GM23338 (cell line): ENCODE measurements around the gene CARNS1. TPM values are rescaled to one million over a fixed set of nuclear protein-coding genes. Genes with fewer than 3 reads are reported as not detected.
A peak's percentile ranks its signal among the peaks of the same experiment; 100 is the strongest.

Experiments used
- ATAC-seq: fragments of 200-7000 bp; cut with Tn5 transposase; 3 replicates; pipeline ENCODE4 v1.9.1; 2020
- DNase-seq: peaks from one replicate; pipeline ENCODE4 v3.0.0-alpha.2; 2015; ENCODE audit warnings: low spot score
- H2AFZ ChIP-seq: fragments of 200-600 bp; sonication (generic); 2 replicates; pipeline ENCODE4 v1.8.0; 2016; ENCODE audit warnings: antibody characterized with exemption, mild to moderate bottlenecking, moderate library complexity
- H3F3A ChIP-seq: fragments of 200-600 bp; sonication (generic); replicated peaks from 2 replicates; pipeline ENCODE4 v1.8.0; 2017; ENCODE audit warnings: antibody characterized with exemption, mixed run types, low read depth
- H3K27ac ChIP-seq: fragments of 200-600 bp; sonication (generic); 2 replicates; pipeline ENCODE4 v1.6.1; 2016; ENCODE audit warnings: low read depth
- H3K27me3 ChIP-seq: fragments of 200-600 bp; sonication (generic); 2 replicates; pipeline ENCODE4 v1.8.0; 2016; ENCODE audit warnings: mild to moderate bottlenecking, mixed run types, moderate library complexity; ENCODE audit not compliant: insufficient read depth
- H3K36me3 ChIP-seq: fragments of 200-600 bp; sonication (generic); 2 replicates; pipeline ENCODE4 v1.8.0; 2016; ENCODE audit warnings: mild to moderate bottlenecking; ENCODE audit not compliant: insufficient read depth
- H3K4me1 ChIP-seq: fragments of 200-600 bp; sonication (generic); 2 replicates; pipeline ENCODE4 v1.8.0; 2016; ENCODE audit warnings: mild to moderate bottlenecking, moderate library complexity; ENCODE audit not compliant: insufficient read depth
- H3K4me2 ChIP-seq: fragments of 200-600 bp; sonication (generic); 2 replicates; pipeline ENCODE4 v1.7.1; 2017; ENCODE audit warnings: mixed run types
- H3K4me3 ChIP-seq: fragments of 200-600 bp; sonication (generic); 2 replicates; pipeline ENCODE4 v1.6.1; 2016; ENCODE audit warnings: mixed run types
- H3K79me2 ChIP-seq: fragments of 200-600 bp; sonication (generic); replicated peaks from 2 replicates; pipeline ENCODE4 v1.8.0; 2017; ENCODE audit warnings: mild to moderate bottlenecking; ENCODE audit not compliant: insufficient read depth
- H3K9me2 ChIP-seq: fragments of 200-600 bp; sonication (generic); 2 replicates; pipeline ENCODE4 v1.8.0; 2017; ENCODE audit not compliant: insufficient read depth
- H4K20me1 ChIP-seq: fragments of 200-600 bp; sonication (generic); replicated peaks from 2 replicates; pipeline ENCODE4 v1.8.0; 2017; ENCODE audit warnings: mild to moderate bottlenecking; ENCODE audit not compliant: insufficient read depth
- H3K27ac Mint-ChIP-seq: 2 replicates; pipeline ENCODE4 v1.8.0; 2020; ENCODE audit warnings: inconsistent platforms, mild to moderate bottlenecking, moderate library complexity, mixed read lengths
- H3K27me3 Mint-ChIP-seq: 3 replicates; pipeline ENCODE4 v1.8.0; 2022; ENCODE audit warnings: low read depth, mild to moderate bottlenecking, moderate library complexity, mixed read lengths, inconsistent platforms; ENCODE audit not compliant: insufficient read depth, poor library complexity
- H3K36me3 Mint-ChIP-seq: 3 replicates; pipeline ENCODE4 v1.8.0; 2021; ENCODE audit warnings: low read depth, mild to moderate bottlenecking, inconsistent platforms, moderate library complexity, mixed read lengths
- H3K4me1 Mint-ChIP-seq: 3 replicates; pipeline ENCODE4 v1.8.0; 2020; ENCODE audit warnings: mild to moderate bottlenecking, inconsistent platforms, mixed read lengths
- H3K4me3 Mint-ChIP-seq: 3 replicates; pipeline ENCODE4 v1.8.0; 2021; ENCODE audit warnings: moderate library complexity, mild to moderate bottlenecking, inconsistent platforms, mixed read lengths
- H3K9me3 Mint-ChIP-seq: 3 replicates; pipeline ENCODE4 v1.8.0; 2020; ENCODE audit warnings: moderate library complexity, mild to moderate bottlenecking, inconsistent platforms, mixed read lengths
- CREB1 ChIP-seq: fragments of 250-450 bp; sonication (Bioruptor Pico); IDR thresholded peaks from 2 replicates; pipeline ENCODE4 v1.5.0; 2020; ENCODE audit warnings: low read depth, mild to moderate bottlenecking, moderate library complexity
- CTCF ChIP-seq, 2 experiments: fragments of 200-600 bp in 1 of 2; sonication (generic) in 1 of 2; conservative IDR thresholded peaks; 2 replicates each; pipeline versions ENCODE4 v1.5.1 to v1.6.1; 2016 to 2017; ENCODE audit warnings: antibody characterized with exemption in 2 of 2, low read depth in 2 of 2, mild to moderate bottlenecking in 2 of 2, moderate library complexity in 1 of 2
- POLR2AphosphoS5 ChIP-seq: IDR thresholded peaks from 2 replicates; pipeline ENCODE4 v1.6.1; 2016; ENCODE audit warnings: antibody characterized with exemption, low read depth
- STAT1 ChIP-seq: IDR thresholded peaks from one replicate; pipeline ENCODE4 v1.6.1; 2016; ENCODE audit warnings: antibody characterized with exemption; ENCODE audit not compliant: unreplicated experiment
- ZNF331 ChIP-seq: fragments of 250-450 bp; sonication (Bioruptor Pico); IDR thresholded peaks from 2 replicates; pipeline ENCODE4 v1.5.0; 2020; ENCODE audit warnings: low read depth, mild to moderate bottlenecking, moderate library complexity
- polyA plus RNA-seq: library from polyadenylated mRNA; unstranded; fragments of >200 nt; fragmentation: Nextera tagmentation; extraction: Ambion mirVana; gene quantifications from 2 replicates; pipeline ENCODE4 v1.2.1, GENCODE V29; 2016
- total RNA-seq: library from RNA; depleted of rRNA; stranded (reverse); fragments of >200 nt; shearing (Covaris generic); gene quantifications from 2 replicates; pipeline ENCODE4 v1.2.3, GENCODE V29; 2014
- TF ChIP-seq, protein P1 (sequence below): fragments of 250-450 bp; sonication (Bioruptor Pico); IDR thresholded peaks from 2 replicates; pipeline ENCODE4 v1.5.0; 2020; ENCODE audit warnings: mild to moderate bottlenecking, moderate library complexity

Gene CARNS1
- total and polyA plus RNA-seq, 2 experiments from 2014 or later = 0.52 to 0.76 TPM

GRCh38 chr11:67468456-67468758, 52.9 kb downstream of the CARNS1 start (continued):
- TF ChIP-seq, protein P1, sequence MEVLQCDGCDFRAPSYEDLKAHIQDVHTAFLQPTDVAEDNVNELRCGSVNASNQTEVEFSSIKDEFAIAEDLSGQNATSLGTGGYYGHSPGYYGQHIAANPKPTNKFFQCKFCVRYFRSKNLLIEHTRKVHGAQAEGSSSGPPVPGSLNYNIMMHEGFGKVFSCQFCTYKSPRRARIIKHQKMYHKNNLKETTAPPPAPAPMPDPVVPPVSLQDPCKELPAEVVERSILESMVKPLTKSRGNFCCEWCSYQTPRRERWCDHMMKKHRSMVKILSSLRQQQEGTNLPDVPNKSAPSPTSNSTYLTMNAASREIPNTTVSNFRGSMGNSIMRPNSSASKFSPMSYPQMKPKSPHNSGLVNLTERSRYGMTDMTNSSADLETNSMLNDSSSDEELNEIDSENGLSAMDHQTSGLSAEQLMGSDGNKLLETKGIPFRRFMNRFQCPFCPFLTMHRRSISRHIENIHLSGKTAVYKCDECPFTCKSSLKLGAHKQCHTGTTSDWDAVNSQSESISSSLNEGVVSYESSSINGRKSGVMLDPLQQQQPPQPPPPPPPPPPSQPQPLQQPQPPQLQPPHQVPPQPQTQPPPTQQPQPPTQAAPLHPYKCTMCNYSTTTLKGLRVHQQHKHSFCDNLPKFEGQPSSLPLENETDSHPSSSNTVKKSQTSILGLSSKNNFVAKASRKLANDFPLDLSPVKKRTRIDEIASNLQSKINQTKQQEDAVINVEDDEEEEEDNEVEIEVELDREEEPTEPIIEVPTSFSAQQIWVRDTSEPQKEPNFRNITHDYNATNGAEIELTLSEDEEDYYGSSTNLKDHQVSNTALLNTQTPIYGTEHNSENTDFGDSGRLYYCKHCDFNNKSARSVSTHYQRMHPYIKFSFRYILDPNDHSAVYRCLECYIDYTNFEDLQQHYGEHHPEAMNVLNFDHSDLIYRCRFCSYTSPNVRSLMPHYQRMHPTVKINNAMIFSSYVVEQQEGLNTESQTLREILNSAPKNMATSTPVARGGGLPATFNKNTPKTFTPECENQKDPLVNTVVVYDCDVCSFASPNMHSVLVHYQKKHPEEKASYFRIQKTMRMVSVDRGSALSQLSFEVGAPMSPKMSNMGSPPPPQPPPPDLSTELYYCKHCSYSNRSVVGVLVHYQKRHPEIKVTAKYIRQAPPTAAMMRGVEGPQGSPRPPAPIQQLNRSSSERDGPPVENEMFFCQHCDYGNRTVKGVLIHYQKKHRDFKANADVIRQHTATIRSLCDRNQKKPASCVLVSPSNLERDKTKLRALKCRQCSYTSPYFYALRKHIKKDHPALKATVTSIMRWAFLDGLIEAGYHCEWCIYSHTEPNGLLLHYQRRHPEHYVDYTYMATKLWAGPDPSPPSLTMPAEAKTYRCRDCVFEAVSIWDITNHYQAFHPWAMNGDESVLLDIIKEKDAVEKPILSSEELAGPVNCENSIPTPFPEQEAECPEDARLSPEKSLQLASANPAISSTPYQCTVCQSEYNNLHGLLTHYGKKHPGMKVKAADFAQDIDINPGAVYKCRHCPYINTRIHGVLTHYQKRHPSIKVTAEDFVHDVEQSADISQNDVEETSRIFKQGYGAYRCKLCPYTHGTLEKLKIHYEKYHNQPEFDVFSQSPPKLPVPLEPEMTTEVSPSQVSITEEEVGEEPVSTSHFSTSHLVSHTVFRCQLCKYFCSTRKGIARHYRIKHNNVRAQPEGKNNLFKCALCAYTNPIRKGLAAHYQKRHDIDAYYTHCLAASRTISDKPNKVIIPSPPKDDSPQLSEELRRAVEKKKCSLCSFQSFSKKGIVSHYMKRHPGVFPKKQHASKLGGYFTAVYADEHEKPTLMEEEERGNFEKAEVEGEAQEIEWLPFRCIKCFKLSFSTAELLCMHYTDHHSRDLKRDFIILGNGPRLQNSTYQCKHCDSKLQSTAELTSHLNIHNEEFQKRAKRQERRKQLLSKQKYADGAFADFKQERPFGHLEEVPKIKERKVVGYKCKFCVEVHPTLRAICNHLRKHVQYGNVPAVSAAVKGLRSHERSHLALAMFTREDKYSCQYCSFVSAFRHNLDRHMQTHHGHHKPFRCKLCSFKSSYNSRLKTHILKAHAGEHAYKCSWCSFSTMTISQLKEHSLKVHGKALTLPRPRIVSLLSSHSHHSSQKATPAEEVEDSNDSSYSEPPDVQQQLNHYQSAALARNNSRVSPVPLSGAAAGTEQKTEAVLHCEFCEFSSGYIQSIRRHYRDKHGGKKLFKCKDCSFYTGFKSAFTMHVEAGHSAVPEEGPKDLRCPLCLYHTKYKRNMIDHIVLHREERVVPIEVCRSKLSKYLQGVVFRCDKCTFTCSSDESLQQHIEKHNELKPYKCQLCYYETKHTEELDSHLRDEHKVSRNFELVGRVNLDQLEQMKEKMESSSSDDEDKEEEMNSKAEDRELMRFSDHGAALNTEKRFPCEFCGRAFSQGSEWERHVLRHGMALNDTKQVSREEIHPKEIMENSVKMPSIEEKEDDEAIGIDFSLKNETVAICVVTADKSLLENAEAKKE = no peak
- TF ChIP-seq ZNF331 (CRISPR knock-in tag) = no peak
- TF ChIP-seq POLR2AphosphoS5 = no peak
- no peak for TF ChIP-seq STAT1

DNA sequence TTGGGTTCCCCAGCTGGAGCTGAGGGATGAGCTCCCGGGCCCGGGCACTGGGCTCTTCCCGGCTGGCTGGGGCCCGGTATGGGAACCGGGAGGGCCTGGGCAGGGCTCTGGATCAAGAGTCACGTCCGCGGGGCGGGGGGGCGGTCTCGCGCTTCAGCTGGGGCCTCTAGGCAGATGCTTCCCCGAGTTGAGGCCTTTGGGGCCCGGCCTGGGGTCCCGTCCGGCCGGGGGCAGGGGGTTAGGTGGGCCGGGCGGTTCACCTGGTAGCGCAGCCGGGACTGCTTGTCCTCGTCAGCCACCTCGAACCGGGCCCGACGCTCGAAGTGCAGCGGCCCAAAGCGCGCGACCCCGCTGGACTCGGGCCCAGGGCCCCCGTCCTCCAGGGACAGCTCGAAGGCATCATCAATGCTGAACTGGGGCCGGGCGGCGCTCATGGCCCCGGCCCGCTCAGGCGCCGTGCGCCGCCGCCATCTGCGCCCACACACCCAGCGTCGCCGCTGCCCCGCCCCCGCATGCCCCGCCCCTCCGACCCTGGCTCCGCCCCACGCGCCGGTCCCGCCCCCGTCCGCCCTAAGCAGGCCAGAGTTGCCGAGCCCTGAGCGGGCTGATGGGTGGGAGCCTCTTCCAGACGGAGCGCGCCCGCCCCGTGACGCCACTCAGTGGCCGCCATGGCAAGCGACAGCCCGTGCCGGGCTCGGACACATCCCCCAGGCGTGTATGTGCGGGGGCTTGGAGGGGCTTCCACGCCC, 53.5 kb downstream of the CARNS1 start, which contains the start of gene TMEM134:
TMEM134 (minus strand) TSS at position 493 of the 749 bp plus-strand sequence; CDS start at position 434, 59 bp downstream.
- peak within 1 kb of the TSS; percentile 93 for H3K4me2 ChIP-seq
- H3K27ac ChIP-seq = no peak within 1 kb of the TSS; the same call in 1 of the 2 replicates
- ATAC-seq (peak; percentile 74), DNase-seq (peak; percentile 95)
- H3K79me2 ChIP-seq = peaks cover 9% of the 10 kb centered on the region; the same call in 1 of the 2 replicates
- no peaks in the 10 kb centered on the region for H3K27me3 ChIP-seq
- H3K36me3 ChIP-seq = no peaks in the 10 kb centered on the region
- Mint-ChIP-seq H3K9me3 (no peaks in the 10 kb centered on the region), H3K4me3 (peak within 1 kb of the TSS; percentile 88), H3K36me3 (no peaks in the 10 kb centered on the region; the same call in 2 of the 3 replicates), H3K27me3 (peaks cover 20% of the 10 kb centered on the region), H3K4me1 (peaks cover 15% of the 10 kb centered on the region), H3K27ac (peak within 1 kb of the TSS; percentile 93)
- H3F3A ChIP-seq = no peaks in the 10 kb centered on the region
- peaks cover 13% of the 10 kb centered on the region; the same call in 1 of the 2 replicates for H3K4me1 ChIP-seq
- no peaks in the 10 kb centered on the region for H4K20me1 ChIP-seq
- peak within 1 kb of the TSS; percentile 92 for H3K4me3 ChIP-seq
- H3K9me2 ChIP-seq = no peaks in the 10 kb centered on the region
- peak; percentile 80 for TF ChIP-seq POLR2AphosphoS5
- TF ChIP-seq CTCF (conservative IDR thresholded peaks at IDR 0.05; ENCODE audit: low read depth in 2 of 2) = peak in 1 of 2 experiments; percentile 62; a peak in 3 of 4 replicates
- TF ChIP-seq, protein P1 = no peak
- TF ChIP-seq CREB1 (CRISPR knock-in tag) = peak; percentile 83
- H2AFZ ChIP-seq = peak within 1 kb of the TSS; percentile 99
